HepG2 (cell line): ENCODE results near the gene PMFBP1. TPM values are rescaled to one million over a fixed set of nuclear protein-coding genes. Genes with fewer than 3 reads are reported as not detected.

Source experiments
- ATAC-seq: fragments of 200-7000 bp; cut with Tn5 transposase; 3 replicates; pipeline ENCODE4 v1.9.1; 2020; ENCODE audit warnings: mild to moderate bottlenecking, moderate library complexity
- BruUV-seq: library from RNA; stranded (reverse); fragments of 400-500 nt; replicated peaks from 2 replicates; lab custom pipeline; 2021; lab: Mats Ljungman, UMichigan
- CTCF ChIA-PET: fragments of 300-600 bp; formaldehyde crosslinking; extraction: SDS; loops from one replicate; lab custom pipeline; 2021; ENCODE audit warnings: low total read pairs, inconsistent platforms, low intra/inter-chr PET ratio; lab: Yijun Ruan, JAX
- POLR2A ChIA-PET: fragments of 350-600 bp; sonication (Branson Sonifier 250); formaldehyde crosslinking; loops from one replicate; lab custom pipeline; 2020; ENCODE audit warnings: antibody characterized with exemption, inconsistent platforms; lab: Yijun Ruan, JAX
- DNase-seq: peaks from one replicate; pipeline ENCODE4 v3.0.0-alpha.2; 2015; ENCODE audit warnings: low spot score
- FAIRE-seq: peaks from 3 replicates; lab custom pipeline; 2011; peaks lifted over from hg19 to GRCh38; lab: Jason Lieb, UNC
- H2AFZ ChIP-seq: one replicate; pipeline ENCODE4 v1.6.1; 2011; ENCODE audit warnings: low read length, inconsistent platforms
- H3K27ac ChIP-seq: fragments of 300-600 bp; 3 replicates; pipeline ENCODE4 v1.8.0; 2011; ENCODE audit warnings: mixed run types, mild to moderate bottlenecking, mixed read lengths, low read length, inconsistent platforms; ENCODE audit not compliant: insufficient read depth; ENCODE audit errors: extremely low read length
- H3K27me3 ChIP-seq, 2 experiments: fragments of 200-600 bp in 1 of 2; 2 replicates in 1 of 2; 3 replicates in 1 of 2; pipeline versions ENCODE4 v1.6.0 to v1.8.0; 2011; ENCODE audit warnings: low read length in 2 of 2, mild to moderate bottlenecking in 2 of 2, moderate library complexity in 2 of 2, inconsistent platforms in 1 of 2; ENCODE audit not compliant: insufficient read depth in 2 of 2, control insufficient read depth in 1 of 2
- H3K36me3 ChIP-seq, 2 experiments: fragments of 200-600 bp in 1 of 2; replicated peaks in 1 of 2; 2 replicates in 1 of 2; 3 replicates in 1 of 2; pipeline versions ENCODE4 v1.5.1 to v1.8.0; 2011; ENCODE audit warnings: low read length in 2 of 2, inconsistent platforms in 1 of 2; ENCODE audit not compliant: insufficient read depth in 2 of 2, control insufficient read depth in 1 of 2
- H3K4me1 ChIP-seq: 2 replicates; pipeline ENCODE4 v1.5.1; 2012; ENCODE audit warnings: low read length, inconsistent platforms; ENCODE audit not compliant: insufficient read depth
- H3K4me2 ChIP-seq: 2 replicates; pipeline ENCODE4 v1.6.0; 2011; ENCODE audit warnings: low read depth, low read length, inconsistent platforms
- H3K4me3 ChIP-seq, 3 experiments: fragments of 200-600 bp in 1 of 3; sonication (generic), shearing (Covaris generic) in 1 of 3; replicated peaks in 1 of 3; 2 replicates each; pipeline ENCODE4 v1.5.1; 2011 to 2016; ENCODE audit warnings: low read length in 3 of 3, inconsistent platforms in 2 of 3, low read depth in 2 of 3, mild to moderate bottlenecking in 2 of 3, control low read depth in 1 of 3, mixed read lengths in 1 of 3; ENCODE audit not compliant: insufficient read depth in 1 of 3
- H3K79me2 ChIP-seq: one replicate; pipeline ENCODE4 v1.6.1; 2011; ENCODE audit warnings: low read length, inconsistent platforms; ENCODE audit not compliant: insufficient read depth
- H3K9ac ChIP-seq: 2 replicates; pipeline ENCODE4 v1.6.0; 2011; ENCODE audit warnings: mild to moderate bottlenecking, low read depth, low read length, inconsistent platforms; ENCODE audit not compliant: insufficient read depth
- H3K9me3 ChIP-seq: 2 replicates; pipeline ENCODE4 v1.5.1; 2012; ENCODE audit warnings: mild to moderate bottlenecking, low read length
- H4K20me1 ChIP-seq: 2 replicates; pipeline ENCODE4 v1.6.0; 2011; ENCODE audit warnings: inconsistent platforms, mild to moderate bottlenecking, low read length, moderate library complexity; ENCODE audit not compliant: insufficient read depth
- AGO1 ChIP-seq: fragments of 200-400 bp; formaldehyde crosslinking; IDR thresholded peaks from 2 replicates; pipeline ENCODE4 v1.6.1; 2017; ENCODE audit warnings: mild to moderate bottlenecking, low read depth, low read length, moderate library complexity; ENCODE audit not compliant: poor library complexity, severe bottlenecking
- ARNTL ChIP-seq: sonication (generic); formaldehyde crosslinking; IDR thresholded peaks from 2 replicates; pipeline ENCODE4 v1.4.0; 2020; ENCODE audit warnings: mild to moderate bottlenecking, missing genetic modification reagents
- CSRNP2 ChIP-seq: sonication (generic); formaldehyde crosslinking; conservative IDR thresholded peaks from 2 replicates; pipeline ENCODE4 v1.8.0; 2022; ENCODE audit warnings: low read depth, missing genetic modification reagents
- KAT7 ChIP-seq: IDR thresholded peaks from 2 replicates; pipeline ENCODE4 v1.6.1; 2018; ENCODE audit warnings: borderline replicate concordance, missing compliant biosample characterization
- MED13 ChIP-seq: sonication (generic); formaldehyde crosslinking; IDR thresholded peaks from 2 replicates; pipeline ENCODE4 v1.5.0; 2020; ENCODE audit warnings: missing genetic modification reagents
- NAIF1 ChIP-seq: sonication (generic); formaldehyde crosslinking; IDR thresholded peaks from 2 replicates; pipeline ENCODE4 v1.5.0; 2020; ENCODE audit warnings: mild to moderate bottlenecking, missing genetic modification reagents, borderline replicate concordance
- PAX8 ChIP-seq: sonication (generic); formaldehyde crosslinking; IDR thresholded peaks from 2 replicates; pipeline ENCODE4 v1.8.0; 2022; ENCODE audit warnings: mild to moderate bottlenecking, missing genetic modification reagents, borderline replicate concordance
- RXRB ChIP-seq: IDR thresholded peaks from 2 replicates; pipeline ENCODE4 v1.6.1; 2016; ENCODE audit warnings: borderline replicate concordance, missing genetic modification reagents, missing compliant biosample characterization
- SMAD1 ChIP-seq: sonication (generic); formaldehyde crosslinking; IDR thresholded peaks from 2 replicates; pipeline ENCODE4 v1.4.0; 2020; ENCODE audit warnings: missing genetic modification reagents, low read depth, mild to moderate bottlenecking, borderline replicate concordance
- SP5 ChIP-seq: IDR thresholded peaks from 2 replicates; pipeline ENCODE4 v1.6.1; 2016; ENCODE audit warnings: low read depth, borderline replicate concordance
- ZNF253 ChIP-seq: sonication (generic); formaldehyde crosslinking; IDR thresholded peaks from 2 replicates; pipeline ENCODE4 v1.8.0; 2022; ENCODE audit warnings: mild to moderate bottlenecking, missing genetic modification reagents, borderline replicate concordance
- ZNF3 ChIP-seq: IDR thresholded peaks from 2 replicates; pipeline ENCODE4 v1.7.0; 2017; ENCODE audit warnings: inconsistent platforms
- ZNF44 ChIP-seq: sonication (generic); formaldehyde crosslinking; IDR thresholded peaks from 2 replicates; pipeline ENCODE4 v1.5.1; 2020; ENCODE audit warnings: mild to moderate bottlenecking, missing genetic modification reagents
- ZNF543 ChIP-seq: sonication (generic); formaldehyde crosslinking; IDR thresholded peaks from 2 replicates; pipeline ENCODE4 v1.4.0; 2020; ENCODE audit warnings: mild to moderate bottlenecking, missing genetic modification reagents
- WGBS: methylation state at CpG from one replicate; pipeline ENCODE4 v1.1.6; 2017; ENCODE audit warnings: low lambda C conversion rate; 5-methylcytosine and 5-hydroxymethylcytosine counted together
- in situ Hi-C: cut with HindIII; loops from 2 replicates; pipeline ENCODE4 v1.10.0; 2017; ENCODE audit warnings: low pct_unique_long_range_greater_than_20kb; ENCODE audit not compliant: extremely low pct_ligation_motif_present
- intact Hi-C: fragments of 100-400 bp; cut with micrococcal nuclease; formaldehyde crosslinking; loops from one replicate; pipeline ENCODE4 v1.10.0; 2022; ENCODE audit not compliant: unreplicated experiment
- polyA plus RNA-seq, 8 experiments: library from polyadenylated mRNA; depleted of rRNA in 3 of 8; stranded (reverse) in 7 of 8; unstranded in 1 of 8; fragments of >200 nt; fragmentation: Illumina TruSeq in 4 of 8; extraction: Trizol in 4 of 8; gene quantifications; 2 replicates each; pipeline versions ENCODE4 v1.2.1 to v1.2.3, GENCODE V29; 2011 to 2016; ENCODE audit warnings: low read depth in 4 of 8, missing spikeins in 1 of 8, mixed read lengths in 1 of 8; ENCODE audit not compliant: insufficient read depth in 1 of 8
- total RNA-seq, 5 experiments: library from RNA; depleted of rRNA; stranded (reverse); fragments of >200 nt; fragmentation: Illumina TruSeq; extraction: Trizol; gene quantifications; 2 replicates each; pipeline ENCODE4 v1.2.3, GENCODE V29; 2016; ENCODE audit warnings: low read depth in 1 of 5
- TF ChIP-seq, protein P1 (sequence below): sonication (generic); formaldehyde crosslinking; IDR thresholded peaks from 2 replicates; pipeline ENCODE4 v1.5.0; 2020; ENCODE audit warnings: missing genetic modification reagents

Gene PMFBP1
- total and polyA plus RNA-seq, 2 of the 13 experiments (the other 11 are each of a cell fraction or from before 2014, with no cell fraction given), result 1.9 to 3.8 TPM

- Histone ChIP-seq H3K9me3 (no peaks in the 10 kb centered on the region), H3K36me3 (no peaks in the 10 kb centered on the region; a peak in 1 of 5 replicates), H3K4me1 (peaks cover 10% of the 10 kb centered on the region), H3K79me2 (no peaks in the 10 kb centered on the region), H3K27me3 (no peaks in the 10 kb centered on the region), H3K9ac (no peak overlapping the region)
- intact Hi-C loops, result no loop called here
- no TSS peak for BruUV-seq
- CTCF ChIA-PET, result no interaction called here
- WGBS, result 82% methylated on average over 3 of the region's 3 CpGs
- TF ChIP-seq RXRB (CRISPR knock-in tag) (no peak), ZNF3 (CRISPR knock-in tag) (no peak), NAIF1 (CRISPR knock-in tag) (no peak), SMAD1 (CRISPR knock-in tag) (no peak), ZNF44 (CRISPR knock-in tag) (no peak), MED13 (no peak), CSRNP2 (no peak), AGO1 (no peak), ZNF253 (CRISPR knock-in tag) (no peak), KAT7 (CRISPR knock-in tag) (no peak), SP5 (no peak), ZNF543 (CRISPR knock-in tag) (no peak), ARNTL (CRISPR knock-in tag) (no peak), PAX8 (CRISPR knock-in tag) (no peak)
- TF ChIP-seq, protein P1, sequence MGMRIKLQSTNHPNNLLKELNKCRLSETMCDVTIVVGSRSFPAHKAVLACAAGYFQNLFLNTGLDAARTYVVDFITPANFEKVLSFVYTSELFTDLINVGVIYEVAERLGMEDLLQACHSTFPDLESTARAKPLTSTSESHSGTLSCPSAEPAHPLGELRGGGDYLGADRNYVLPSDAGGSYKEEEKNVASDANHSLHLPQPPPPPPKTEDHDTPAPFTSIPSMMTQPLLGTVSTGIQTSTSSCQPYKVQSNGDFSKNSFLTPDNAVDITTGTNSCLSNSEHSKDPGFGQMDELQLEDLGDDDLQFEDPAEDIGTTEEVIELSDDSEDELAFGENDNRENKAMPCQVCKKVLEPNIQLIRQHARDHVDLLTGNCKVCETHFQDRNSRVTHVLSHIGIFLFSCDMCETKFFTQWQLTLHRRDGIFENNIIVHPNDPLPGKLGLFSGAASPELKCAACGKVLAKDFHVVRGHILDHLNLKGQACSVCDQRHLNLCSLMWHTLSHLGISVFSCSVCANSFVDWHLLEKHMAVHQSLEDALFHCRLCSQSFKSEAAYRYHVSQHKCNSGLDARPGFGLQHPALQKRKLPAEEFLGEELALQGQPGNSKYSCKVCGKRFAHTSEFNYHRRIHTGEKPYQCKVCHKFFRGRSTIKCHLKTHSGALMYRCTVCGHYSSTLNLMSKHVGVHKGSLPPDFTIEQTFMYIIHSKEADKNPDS (CRISPR knock-in tag), result no peak
- TF ChIP-seq, all 625 proteins: peak for 0
- no peak overlapping the region for H3K4me2 ChIP-seq
- H3K27ac ChIP-seq, result no peak overlapping the region
- POLR2A ChIA-PET, result no interaction called here
- no peaks in the 10 kb centered on the region for H4K20me1 ChIP-seq
- no peak for ATAC-seq
- no peak overlapping the region for H3K4me3 ChIP-seq
- in situ Hi-C loops, result no loop called here
- DNase-seq, result no peak
- no peak overlapping the region for H2AFZ ChIP-seq
- no peak for FAIRE-seq
These were observed 19.6 kb upstream of the PMFBP1 start for GRCh38 chr16:72191551-72191950.
